Neural cell (in vitro differentiated cells): ENCODE results near the gene LRCH2. TPM values are rescaled to one million over a fixed set of nuclear protein-coding genes. Genes with fewer than 3 reads are reported as not detected.
"Not testable (repeated sequence)": the region's sequence is repeated elsewhere in the genome, so short reads cannot be mapped to it uniquely, and the experiment has no call there.

Source experiments
- H2AFZ ChIP-seq: fragments of 200-600, 300-800 bp; sonication (generic), shearing (Covaris generic); 2 replicates; pipeline ENCODE4 v1.6.0; 2014; ENCODE audit warnings: low read depth, mild to moderate bottlenecking, antibody characterized with exemption, low read length, moderate library complexity
- H3F3A ChIP-seq: fragments of 200-600 bp; shearing (Covaris generic); 2 replicates; pipeline ENCODE4 v1.6.1; 2016; ENCODE audit warnings: mild to moderate bottlenecking, moderate library complexity, mixed read lengths, antibody characterized with exemption, low read length; ENCODE audit not compliant: insufficient read depth, poor library complexity, severe bottlenecking
- H3K27ac ChIP-seq: fragments of 200-600, 300-800 bp; sonication (generic), shearing (Covaris generic); 2 replicates; pipeline ENCODE4 v1.5.1; 2014; ENCODE audit warnings: mild to moderate bottlenecking, low read length, moderate library complexity
- H3K27me3 ChIP-seq: fragments of 300-800, 200-600 bp; sonication (generic), shearing (Covaris generic); 2 replicates; pipeline ENCODE4 v1.6.0; 2014; ENCODE audit warnings: mild to moderate bottlenecking, low read depth, low read length, moderate library complexity; ENCODE audit not compliant: insufficient read depth
- H3K36me3 ChIP-seq: fragments of 300-800, 200-600 bp; sonication (generic), shearing (Covaris generic); 2 replicates; pipeline ENCODE4 v1.5.1; 2014; ENCODE audit warnings: mild to moderate bottlenecking, antibody characterized with exemption, low read length, moderate library complexity; ENCODE audit not compliant: insufficient read depth
- H3K4me2 ChIP-seq: fragments of 300-800, 200-600 bp; sonication (generic), shearing (Covaris generic); 2 replicates; pipeline ENCODE4 v1.6.0; 2014; ENCODE audit warnings: mild to moderate bottlenecking, low read length
- H3K4me3 ChIP-seq: fragments of 300-800, 200-600 bp; sonication (generic), shearing (Covaris generic); 2 replicates; pipeline ENCODE4 v1.5.1; 2014; ENCODE audit warnings: mild to moderate bottlenecking, low read length, moderate library complexity
- H3K79me2 ChIP-seq: fragments of 200-600 bp; shearing (Covaris generic); replicated peaks from 2 replicates; pipeline ENCODE4 v1.6.0; 2014; ENCODE audit warnings: mild to moderate bottlenecking, low read length, moderate library complexity; ENCODE audit not compliant: insufficient read depth
- H3K9ac ChIP-seq: fragments of 300-800, 200-600 bp; sonication (generic), shearing (Covaris generic); 2 replicates; pipeline ENCODE4 v1.6.1; 2016; ENCODE audit warnings: mild to moderate bottlenecking, low read length, mixed read lengths
- H3K9me2 ChIP-seq: fragments of 200-600 bp; shearing (Covaris generic); 2 replicates; pipeline ENCODE4 v1.6.1; 2016; ENCODE audit warnings: mild to moderate bottlenecking, low read length, mixed read lengths; ENCODE audit not compliant: insufficient read depth
- H3K9me3 ChIP-seq: fragments of 200-600, 300-800 bp; sonication (generic), shearing (Covaris generic); 2 replicates; pipeline ENCODE4 v1.6.1; 2016; ENCODE audit warnings: mild to moderate bottlenecking, mixed run types, low read length, moderate library complexity, mixed read lengths
- H4K20me1 ChIP-seq: fragments of 200-600 bp; shearing (Covaris generic); 2 replicates; pipeline ENCODE4 v1.6.1; 2016; ENCODE audit warnings: mild to moderate bottlenecking, mixed run types; ENCODE audit not compliant: insufficient read depth
- CTCF ChIP-seq: fragments of 450-650 bp; IDR thresholded peaks from 2 replicates; pipeline ENCODE4 v1.5.1; 2014; ENCODE audit warnings: antibody characterized with exemption, mild to moderate bottlenecking, moderate library complexity; ENCODE audit not compliant: poor library complexity, severe bottlenecking
- EP300 ChIP-seq: fragments of 450-650 bp; conservative IDR thresholded peaks from 2 replicates; pipeline ENCODE4 v1.6.1; 2014; ENCODE audit warnings: antibody characterized with exemption, mild to moderate bottlenecking, moderate library complexity; ENCODE audit not compliant: poor library complexity, severe bottlenecking
- EZH2 ChIP-seq: fragments of 200-600, 300-800 bp; shearing (Covaris generic), sonication (generic); IDR thresholded peaks from 2 replicates; pipeline ENCODE4 v1.6.1; 2014; ENCODE audit warnings: antibody characterized with exemption, low read length, borderline replicate concordance, mild to moderate bottlenecking; ENCODE audit not compliant: insufficient read depth, poor library complexity, severe bottlenecking
- MXI1 ChIP-seq: fragments of 450-650 bp; conservative IDR thresholded peaks from 2 replicates; pipeline ENCODE4 v1.6.1; 2014; ENCODE audit warnings: antibody characterized with exemption, mild to moderate bottlenecking; ENCODE audit not compliant: poor library complexity, severe bottlenecking
- POLR2AphosphoS5 ChIP-seq: IDR thresholded peaks from 2 replicates; pipeline ENCODE4 v1.6.1; 2012
- RAD21 ChIP-seq: fragments of 450-650 bp; conservative IDR thresholded peaks from 2 replicates; pipeline ENCODE4 v1.6.1; 2014; ENCODE audit warnings: antibody characterized with exemption, mild to moderate bottlenecking, moderate library complexity
- REST ChIP-seq: IDR thresholded peaks from 2 replicates; pipeline ENCODE4 v1.6.1; 2012; ENCODE audit warnings: borderline replicate concordance
- SMC3 ChIP-seq: fragments of 450-650 bp; conservative IDR thresholded peaks from 2 replicates; pipeline ENCODE4 v1.6.1; 2014; ENCODE audit warnings: antibody characterized with exemption, mild to moderate bottlenecking, moderate library complexity; ENCODE audit not compliant: poor library complexity
- TAF1 ChIP-seq: IDR thresholded peaks from 2 replicates; pipeline ENCODE4 v1.6.1; 2012; ENCODE audit warnings: low read depth
- polyA plus RNA-seq: library from polyadenylated mRNA; depleted of rRNA; stranded (reverse); fragments of >200 nt; gene quantifications from 2 replicates; pipeline ENCODE4 v1.2.3, GENCODE V29; 2014

LRCH2 gene
- polyA plus RNA-seq, 1 donor from 2014 or later, result 46.6 TPM

GRCh38 chrX:115214151-115214550 is 19.7 kb downstream of the LRCH2 start:
- H3K79me2 ChIP-seq, result no peaks in the 10 kb centered on the region
- H3K27ac ChIP-seq, result no peak overlapping the region
- no peaks in the 10 kb centered on the region for H3K9me2 ChIP-seq
- no peaks in the 10 kb centered on the region for H3K27me3 ChIP-seq
- no peaks in the 10 kb centered on the region for H3K36me3 ChIP-seq
- no peaks in the 10 kb centered on the region for H3F3A ChIP-seq
- H3K9me3 ChIP-seq, result no peaks in the 10 kb centered on the region
- H3K9ac ChIP-seq, result no peak overlapping the region
- no peak overlapping the region for H3K4me3 ChIP-seq
- H4K20me1 ChIP-seq, result no peaks in the 10 kb centered on the region
- H2AFZ ChIP-seq, result no peak overlapping the region
- TF ChIP-seq MXI1 (no peak), CTCF (no peak), EZH2 (no peak), POLR2AphosphoS5 (no peak), SMC3 (no peak), RAD21 (no peak), TAF1 (no peak), REST (no peak), EP300 (no peak)
- no peak overlapping the region for H3K4me2 ChIP-seq

GRCh38 chrX:115209547-115209946 is 24.3 kb downstream of the LRCH2 start:
- H3K27me3 ChIP-seq, H3F3A ChIP-seq, H2AFZ ChIP-seq, H3K9ac ChIP-seq, H3K9me2 ChIP-seq, H3K36me3 ChIP-seq, H4K20me1 ChIP-seq, H3K4me3 ChIP-seq, H3K79me2 ChIP-seq, H3K27ac ChIP-seq, H3K9me3 ChIP-seq, H3K4me2 ChIP-seq: not testable (repeated sequence)

- Histone ChIP-seq H3K9me3 (no peaks in the 10 kb centered on the region), H3K27me3 (no peaks in the 10 kb centered on the region), H3K9me2 (no peaks in the 10 kb centered on the region), H3K9ac (no peak overlapping the region), H2AFZ (no peak overlapping the region), H3K36me3 (no peaks in the 10 kb centered on the region), H4K20me1 (no peaks in the 10 kb centered on the region), H3K4me3 (no peak overlapping the region), H3K4me2 (no peak overlapping the region), H3K27ac (no peak overlapping the region), H3F3A (no peaks in the 10 kb centered on the region), H3K79me2 (peaks cover 14% of the 10 kb centered on the region)
- TF ChIP-seq TAF1 (no peak), MXI1 (no peak), POLR2AphosphoS5 (no peak), SMC3 (no peak), EP300 (no peak), RAD21 (no peak), CTCF (no peak), REST (no peak), EZH2 (no peak)
These were observed 29.9 kb downstream of the LRCH2 start for GRCh38 chrX:115204040-115204439.
